Keratinocyte (primary cell): Measurements from ENCODE around the gene VPS52. TPM values are rescaled to one million over a fixed set of nuclear protein-coding genes. Genes with fewer than 3 reads are reported as not detected.

ENCODE experiments used
- DNase-seq: peaks from one replicate; pipeline ENCODE4 v3.0.0-alpha.2; 2011; ENCODE audit warnings: low read depth, missing footprints, low spot score
- FAIRE-seq: peaks from 2 replicates; lab custom pipeline; 2011; peaks lifted over from hg19 to GRCh38; lab: Jason Lieb, UNC
- H2AFZ ChIP-seq: 2 replicates; pipeline ENCODE4 v1.6.0; 2012; ENCODE audit warnings: low read length, control low read depth, inconsistent platforms; ENCODE audit not compliant: control insufficient read depth
- H3K27ac ChIP-seq: 2 replicates; pipeline ENCODE4 v1.5.1; 2011; ENCODE audit warnings: low read length; ENCODE audit not compliant: control insufficient read depth, insufficient read depth
- H3K27me3 ChIP-seq: 3 replicates; pipeline ENCODE4 v1.6.0; 2011; ENCODE audit warnings: low read length; ENCODE audit not compliant: control insufficient read depth, insufficient read depth; ENCODE audit errors: extremely low read depth
- H3K36me3 ChIP-seq, 2 experiments: 2 replicates in 1 of 2; 3 replicates in 1 of 2; pipeline ENCODE4 v1.5.1; 2011; ENCODE audit warnings: low read length in 2 of 2, mild to moderate bottlenecking in 1 of 2; ENCODE audit not compliant: control insufficient read depth in 2 of 2, insufficient read depth in 2 of 2; ENCODE audit errors: extremely low read depth in 1 of 2
- H3K4me1 ChIP-seq: 3 replicates; pipeline ENCODE4 v1.5.1; 2011; ENCODE audit warnings: low read length; ENCODE audit not compliant: control insufficient read depth, insufficient read depth; ENCODE audit errors: extremely low read depth
- H3K4me2 ChIP-seq: 3 replicates; pipeline ENCODE4 v1.6.0; 2011; ENCODE audit warnings: low read depth, low read length; ENCODE audit not compliant: control insufficient read depth, insufficient read depth; ENCODE audit errors: extremely low read depth
- H3K4me3 ChIP-seq, 3 experiments: fragments of 200-600 bp in 1 of 3; sonication (generic) in 1 of 3; 2 replicates in 2 of 3; 3 replicates in 1 of 3; pipeline ENCODE4 v1.5.1; 2011 to 2016; ENCODE audit warnings: low read length in 3 of 3, mild to moderate bottlenecking in 3 of 3, control low read depth in 2 of 3, inconsistent platforms in 1 of 3, low read depth in 1 of 3, mixed read lengths in 1 of 3, mixed run types in 1 of 3, moderate library complexity in 1 of 3; ENCODE audit not compliant: control insufficient read depth in 2 of 3, insufficient read depth in 2 of 3; ENCODE audit errors: extremely low read depth in 1 of 3
- H3K79me2 ChIP-seq: 2 replicates; pipeline ENCODE4 v1.6.0; 2012; ENCODE audit warnings: low read length; ENCODE audit not compliant: control insufficient read depth, insufficient read depth
- H3K9ac ChIP-seq: 3 replicates; pipeline ENCODE4 v1.6.0; 2011; ENCODE audit warnings: low read length; ENCODE audit not compliant: control insufficient read depth, insufficient read depth; ENCODE audit errors: extremely low read depth
- H3K9me1 ChIP-seq: 3 replicates; pipeline ENCODE4 v1.6.0; 2011; ENCODE audit warnings: low read length; ENCODE audit not compliant: control insufficient read depth, insufficient read depth; ENCODE audit errors: extremely low read depth
- H3K9me3 ChIP-seq: 2 replicates; pipeline ENCODE4 v1.5.1; 2012; ENCODE audit warnings: low read depth, low read length; ENCODE audit not compliant: control insufficient read depth
- H4K20me1 ChIP-seq: 3 replicates; pipeline ENCODE4 v1.6.0; 2011; ENCODE audit warnings: low read length; ENCODE audit not compliant: control insufficient read depth, insufficient read depth; ENCODE audit errors: extremely low read depth
- EZH2 ChIP-seq: IDR thresholded peaks from one replicate; pipeline ENCODE4 v1.6.1; 2012; ENCODE audit warnings: inconsistent platforms, mild to moderate bottlenecking, low read length, moderate library complexity
- dilution Hi-C: fragments of 300-500 bp; cut with MboI; formaldehyde crosslinking; loops from one replicate; pipeline ENCODE4 v1.7.0; 2020; ENCODE audit warnings: low sequenced_read_pairs; ENCODE audit not compliant: extremely low pct_ligation_motif_present
- polyA plus RNA-seq, 5 experiments: library from polyadenylated mRNA; depleted of rRNA in 3 of 5; stranded (reverse) in 3 of 5; stranded (forward) in 1 of 5; unstranded in 1 of 5; fragments of >200 nt; gene quantifications; 1 replicate in 1 of 5; 2 replicates in 3 of 5; 3 replicates in 1 of 5; pipeline versions ENCODE4 v1.2.1 to v1.2.3, GENCODE V29; 2011 to 2012; ENCODE audit warnings: missing spikeins in 2 of 5, low read depth in 1 of 5, low replicate concordance in 1 of 5
- TF ChIP-seq, protein P1 (sequence below), 3 experiments: IDR thresholded peaks in 1 of 3; conservative IDR thresholded peaks in 1 of 3; optimal IDR thresholded peaks in 1 of 3; 2 replicates in 2 of 3; 3 replicates in 1 of 3; pipeline versions ENCODE3 to v1.5.1; 2011; ENCODE audit warnings: low read length in 3 of 3, mild to moderate bottlenecking in 3 of 3, moderate library complexity in 2 of 3, control low read depth in 1 of 3, inconsistent platforms in 1 of 3; ENCODE audit not compliant: insufficient read depth in 2 of 3; ENCODE audit errors: extremely low read depth in 1 of 3

VPS52 gene
- polyA plus RNA-seq, 1 donor (not counting 4 experiments of a cell fraction or from before 2014, with no cell fraction given) = 36.2 TPM

DNA sequence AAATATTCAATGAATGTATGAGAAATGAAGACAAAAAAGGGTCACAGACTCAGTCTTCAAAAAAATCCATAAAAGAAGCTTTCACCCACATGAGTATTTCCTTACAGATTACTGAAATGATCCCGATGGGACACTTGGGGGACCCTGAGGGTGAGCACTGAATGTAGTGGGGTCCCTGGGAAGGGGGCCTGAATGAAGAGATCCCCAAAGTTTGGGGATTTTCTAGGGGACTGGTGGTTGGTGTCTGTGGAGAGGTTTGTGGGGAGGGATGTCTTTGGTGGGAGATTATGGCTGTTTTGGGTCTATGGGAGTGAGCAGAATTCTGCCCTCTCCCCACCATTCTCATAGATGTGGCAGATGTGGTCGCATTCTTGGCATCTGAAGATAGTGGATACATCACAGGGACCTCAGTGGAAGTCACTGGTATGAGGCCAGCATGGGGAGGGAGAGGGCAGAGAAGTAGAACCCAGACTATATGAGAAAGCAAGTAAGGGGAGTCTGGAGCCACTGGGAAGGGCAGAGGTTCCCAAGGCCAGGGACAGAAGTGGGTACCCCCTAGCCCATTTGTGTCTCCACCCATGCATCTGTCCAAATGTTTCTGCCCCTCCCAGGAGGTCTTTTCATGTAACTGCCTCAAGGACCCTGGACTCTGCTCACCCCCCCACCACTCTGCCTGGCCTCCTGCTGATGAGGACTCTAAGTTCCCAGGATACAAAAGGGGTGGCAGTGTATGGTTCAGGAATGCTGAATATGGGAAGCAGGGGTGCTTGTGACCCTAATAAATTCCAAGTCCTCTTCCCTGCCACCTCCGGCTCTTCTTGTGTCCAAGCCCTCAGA is 65.4 kb downstream of the VPS52 start:
- peak overlapping the region; percentile 88 for H3K27ac ChIP-seq
- TF ChIP-seq EZH2 = no peak
- TF ChIP-seq, protein P1, sequence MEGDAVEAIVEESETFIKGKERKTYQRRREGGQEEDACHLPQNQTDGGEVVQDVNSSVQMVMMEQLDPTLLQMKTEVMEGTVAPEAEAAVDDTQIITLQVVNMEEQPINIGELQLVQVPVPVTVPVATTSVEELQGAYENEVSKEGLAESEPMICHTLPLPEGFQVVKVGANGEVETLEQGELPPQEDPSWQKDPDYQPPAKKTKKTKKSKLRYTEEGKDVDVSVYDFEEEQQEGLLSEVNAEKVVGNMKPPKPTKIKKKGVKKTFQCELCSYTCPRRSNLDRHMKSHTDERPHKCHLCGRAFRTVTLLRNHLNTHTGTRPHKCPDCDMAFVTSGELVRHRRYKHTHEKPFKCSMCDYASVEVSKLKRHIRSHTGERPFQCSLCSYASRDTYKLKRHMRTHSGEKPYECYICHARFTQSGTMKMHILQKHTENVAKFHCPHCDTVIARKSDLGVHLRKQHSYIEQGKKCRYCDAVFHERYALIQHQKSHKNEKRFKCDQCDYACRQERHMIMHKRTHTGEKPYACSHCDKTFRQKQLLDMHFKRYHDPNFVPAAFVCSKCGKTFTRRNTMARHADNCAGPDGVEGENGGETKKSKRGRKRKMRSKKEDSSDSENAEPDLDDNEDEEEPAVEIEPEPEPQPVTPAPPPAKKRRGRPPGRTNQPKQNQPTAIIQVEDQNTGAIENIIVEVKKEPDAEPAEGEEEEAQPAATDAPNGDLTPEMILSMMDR (optimal IDR thresholded peaks at IDR 0.05 in 1 of 3, IDR thresholded peaks at IDR 0.05 in 1 of 3, conservative IDR thresholded peaks at IDR 0.05 in 1 of 3; ENCODE audit: extremely low read depth in 1 of 3, insufficient read depth in 2 of 3, low read length in 3 of 3) = no peak
- DNase-seq = no peak
- no peak for FAIRE-seq
- peaks cover 25% of the 10 kb centered on the region for H3K79me2 ChIP-seq
- H2AFZ ChIP-seq = no peak overlapping the region
- H3K9me1 ChIP-seq = peaks cover 5% of the 10 kb centered on the region
- peak overlapping the region; percentile 2 for H3K9ac ChIP-seq
- no peaks in the 10 kb centered on the region for H3K27me3 ChIP-seq
- H4K20me1 ChIP-seq = no peaks in the 10 kb centered on the region
- H3K4me1 ChIP-seq = peaks cover 44% of the 10 kb centered on the region
- H3K4me3 ChIP-seq = no peak overlapping the region
- dilution Hi-C loops = no loop called here
- H3K9me3 ChIP-seq = no peaks in the 10 kb centered on the region
- peaks cover 20 to 37% of the 10 kb centered on the region in 2 experiments for H3K36me3 ChIP-seq
- peak overlapping the region; percentile 98 for H3K4me2 ChIP-seq

DNA sequence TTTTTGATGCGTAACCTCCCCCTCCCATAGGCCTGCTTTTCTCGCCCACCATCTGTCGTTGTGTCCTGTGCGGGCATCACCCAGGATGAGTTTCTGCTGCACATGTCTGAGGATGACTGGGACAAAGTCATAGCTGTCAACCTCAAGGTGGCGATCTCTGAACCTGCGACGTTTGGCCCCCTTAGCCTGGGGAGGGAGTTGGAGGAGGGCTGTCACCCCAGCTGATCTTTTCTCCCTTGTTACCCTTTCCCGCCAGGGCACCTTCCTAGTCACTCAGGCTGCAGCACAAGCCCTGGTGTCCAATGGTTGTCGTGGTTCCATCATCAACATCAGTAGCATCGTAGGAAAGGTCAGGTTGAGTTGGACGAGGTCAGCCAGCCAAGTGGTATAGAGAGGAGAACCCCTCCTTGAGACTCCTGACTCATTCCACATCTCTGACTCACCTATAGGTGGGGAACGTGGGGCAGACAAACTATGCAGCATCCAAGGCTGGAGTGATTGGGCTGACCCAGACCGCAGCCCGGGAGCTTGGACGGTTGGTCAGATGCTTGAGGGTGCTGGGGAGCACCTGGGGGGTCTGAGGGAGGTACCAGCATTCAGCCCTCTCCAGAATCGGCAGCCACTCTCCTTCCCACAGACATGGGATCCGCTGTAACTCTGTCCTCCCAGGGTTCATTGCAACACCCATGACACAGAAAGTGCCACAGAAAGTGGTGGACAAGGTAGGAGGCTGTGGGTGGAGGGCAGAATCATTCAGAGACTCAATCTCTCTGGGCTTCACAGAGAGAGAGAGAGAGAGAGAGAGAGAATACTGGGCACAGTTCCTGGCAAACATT is 66.3 kb downstream of the VPS52 start:
- H3K4me1 ChIP-seq = peaks cover 45% of the 10 kb centered on the region

More for the DNA sequence above, 66.3 kb downstream of the VPS52 start:
- peak; percentile 29 for FAIRE-seq
- H3K9me3 ChIP-seq = no peaks in the 10 kb centered on the region
- H3K4me3 ChIP-seq = peak overlapping the region; percentile 74 to 80 (median 79)
- peak overlapping the region; percentile 98 for H3K4me2 ChIP-seq
- H3K27ac ChIP-seq = peak overlapping the region; percentile 88
- peaks cover 30% of the 10 kb centered on the region for H3K79me2 ChIP-seq
- H3K27me3 ChIP-seq = no peaks in the 10 kb centered on the region
- peaks cover 5% of the 10 kb centered on the region for H3K9me1 ChIP-seq
- peaks cover 20 to 35% of the 10 kb centered on the region in 2 experiments for H3K36me3 ChIP-seq
- peak overlapping the region; percentile 88 for H3K9ac ChIP-seq
- H2AFZ ChIP-seq = no peak overlapping the region
- H4K20me1 ChIP-seq = no peaks in the 10 kb centered on the region
- DNase-seq = peak; percentile 76
- TF ChIP-seq, protein P1 (optimal IDR thresholded peaks at IDR 0.05 in 1 of 3, IDR thresholded peaks at IDR 0.05 in 1 of 3, conservative IDR thresholded peaks at IDR 0.05 in 1 of 3; ENCODE audit: extremely low read depth in 1 of 3, insufficient read depth in 2 of 3, low read length in 3 of 3) = peak in 2 of 3 experiments; percentile 8 to 9
- no peak for TF ChIP-seq EZH2
- dilution Hi-C loops = no loop called here
